GM18519 (cell line): ENCODE data around the gene TTLL4.
"Not testable (repeated sequence)": the region's sequence is repeated elsewhere in the genome, so short reads cannot be mapped to it uniquely, and the experiment has no call there.

ENCODE experiments used
- ATAC-seq: cut with Tn5 transposase; IDR thresholded peaks from one replicate; pipeline ENCODE4 v1.9.1; 2021; ENCODE audit warnings: mild to moderate bottlenecking, moderate library complexity; ENCODE audit not compliant: unreplicated experiment, low FRiP score

TTLL4 gene

GRCh38 chr2:218744615-218745014 lies 34.0 kb downstream of the TTLL4 start:
- ATAC-seq, result no peak

- no peak for ATAC-seq
These were observed 34.5 kb downstream of the TTLL4 start for GRCh38 chr2:218745160-218745558.

GRCh38 chr2:218745559-218746469 lies 35.2 kb downstream of the TTLL4 start:
- ATAC-seq, result no peak

GRCh38 chr2:218746470-218746795 lies 35.8 kb downstream of the TTLL4 start:
- ATAC-seq, result no peak

GRCh38 chr2:218746960-218747359 lies 36.3 kb downstream of the TTLL4 start:
- ATAC-seq, result no peak

- no peak for ATAC-seq
These were observed 38.3 kb downstream of the TTLL4 start for GRCh38 chr2:218748741-218749441.

GRCh38 chr2:218754201-218754600 lies 43.6 kb downstream of the TTLL4 start:
- no peak for ATAC-seq

GRCh38 chr2:218754781-218755180 lies 44.1 kb downstream of the TTLL4 start:
- no peak for ATAC-seq

- no peak for ATAC-seq
These were observed 44.5 kb downstream of the TTLL4 start for GRCh38 chr2:218755198-218755566.

- no peak for ATAC-seq
These were observed 45.2 kb downstream of the TTLL4 start for GRCh38 chr2:218755567-218756404.

- ATAC-seq, result no peak
These were observed 46.2 kb downstream of the TTLL4 start for GRCh38 chr2:218756599-218757377.

- ATAC-seq, result no peak
These were observed 51.2 kb downstream of the TTLL4 start for GRCh38 chr2:218761795-218762194.

- not testable (repeated sequence) for ATAC-seq
These were observed 62.1 kb downstream of the TTLL4 start for GRCh38 chr2:218772759-218773158.

GRCh38 chr2:218773881-218774280 lies 63.2 kb downstream of the TTLL4 start:
- no peak for ATAC-seq

GRCh38 chr2:218776488-218776887 lies 65.9 kb downstream of the TTLL4 start:
- no peak for ATAC-seq

- ATAC-seq, result no peak
These were observed 66.8 kb downstream of the TTLL4 start for GRCh38 chr2:218777276-218777990.

GRCh38 chr2:218780046-218780445 lies 69.4 kb downstream of the TTLL4 start:
- no peak for ATAC-seq

GRCh38 chr2:218780851-218781690 lies 70.4 kb downstream of the TTLL4 start:
- ATAC-seq, result no peak
